K562 (cell line): ENCODE measurements around the gene LRRC49. TPM values are rescaled to one million over a fixed set of nuclear protein-coding genes. Genes with fewer than 3 reads are reported as not detected.

Experiments used
- ATAC-seq: fragments of 200-7000 bp; cut with Tn5 transposase; 3 replicates; pipeline ENCODE4 v1.9.1; 2020; ENCODE audit warnings: moderate library complexity
- BruUV-seq: library from RNA; stranded (reverse); fragments of 400-500 nt; replicated peaks from 2 replicates; lab custom pipeline; 2021; lab: Mats Ljungman, UMichigan
- CTCF ChIA-PET: fragments of 300-600 bp; formaldehyde crosslinking; extraction: SDS; loops from one replicate; lab custom pipeline; 2021; ENCODE audit warnings: low intra/inter-chr PET ratio; lab: Yijun Ruan, JAX
- POLR2A ChIA-PET: fragments of 300-600, 350-650 bp; sonication (Branson Sonifier 250); formaldehyde crosslinking; extraction: SDS; loops from one replicate; lab custom pipeline; 2021; ENCODE audit warnings: antibody characterized with exemption, inconsistent platforms; lab: Yijun Ruan, JAX
- DNase-seq, 4 experiments: peaks; one replicate each; pipeline versions ENCODE4 v3.0.0 to v3.0.0-alpha.2; 2011 to 2018; ENCODE audit warnings: low spot score in 3 of 4, mixed read lengths in 3 of 4; ENCODE audit errors: extremely low read depth in 1 of 4
- FAIRE-seq: peaks from 2 replicates; lab custom pipeline; 2011; peaks lifted over from hg19 to GRCh38; lab: Jason Lieb, UNC
- H2AFZ ChIP-seq: 2 replicates; pipeline ENCODE4 v1.6.0; 2011; ENCODE audit warnings: low read depth, low read length, control low read depth, inconsistent platforms
- H3K27ac ChIP-seq: fragments of 200-600 bp; 3 replicates; pipeline ENCODE4 v1.8.0; 2011; ENCODE audit warnings: low read depth, mild to moderate bottlenecking, control low read depth, inconsistent platforms, low read length, moderate library complexity, mixed read lengths; ENCODE audit errors: extremely low read depth
- H3K27me3 ChIP-seq, 2 experiments: fragments of 300-600 bp in 1 of 2; 2 replicates in 1 of 2; 3 replicates in 1 of 2; pipeline versions ENCODE4 v1.6.0 to v1.8.0; 2011; ENCODE audit warnings: inconsistent platforms in 2 of 2, low read length in 2 of 2, mild to moderate bottlenecking in 1 of 2, mixed read lengths in 1 of 2, moderate library complexity in 1 of 2; ENCODE audit not compliant: control insufficient read depth in 2 of 2, insufficient read depth in 2 of 2
- H3K36me3 ChIP-seq: fragments of 300-600 bp; 3 replicates; pipeline ENCODE4 v1.8.0; 2011; ENCODE audit warnings: mild to moderate bottlenecking, low read length, inconsistent platforms; ENCODE audit not compliant: control insufficient read depth, insufficient read depth
- H3K4me1 ChIP-seq, 2 experiments: fragments of 200-600 bp in 1 of 2; replicated peaks in 1 of 2; 2 replicates in 1 of 2; 3 replicates in 1 of 2; pipeline versions ENCODE4 v1.5.1 to v1.8.0; 2011; ENCODE audit warnings: inconsistent platforms in 2 of 2, low read length in 2 of 2, mild to moderate bottlenecking in 1 of 2, mixed read lengths in 1 of 2, moderate library complexity in 1 of 2; ENCODE audit not compliant: control insufficient read depth in 2 of 2, insufficient read depth in 2 of 2
- H3K4me2 ChIP-seq: 2 replicates; pipeline ENCODE4 v1.6.1; 2011; ENCODE audit warnings: low read length, control low read depth, inconsistent platforms, mixed read lengths; ENCODE audit not compliant: insufficient read depth
- H3K4me3 ChIP-seq: fragments of 200-600 bp; sonication (generic), shearing (Covaris generic); 2 replicates; pipeline ENCODE4 v1.5.1; 2016; ENCODE audit warnings: control low read depth, inconsistent platforms
- H3K79me2 ChIP-seq: fragments of 200-600 bp; 3 replicates; pipeline ENCODE4 v1.8.0; 2011; ENCODE audit warnings: low read length, inconsistent platforms; ENCODE audit not compliant: control insufficient read depth, insufficient read depth
- H3K9ac ChIP-seq, 2 experiments: 2 replicates each; pipeline versions ENCODE4 v1.6.0 to v1.6.1; 2011; ENCODE audit warnings: low read depth in 2 of 2, low read length in 2 of 2, control low read depth in 1 of 2, inconsistent platforms in 1 of 2, mild to moderate bottlenecking in 1 of 2, mixed read lengths in 1 of 2; ENCODE audit not compliant: insufficient read depth in 1 of 2
- H3K9me1 ChIP-seq: one replicate; pipeline ENCODE4 v1.6.0; 2011; ENCODE audit warnings: inconsistent platforms, mild to moderate bottlenecking, low read length, moderate library complexity; ENCODE audit not compliant: control insufficient read depth, insufficient read depth
- H3K9me3 ChIP-seq: replicated peaks from 2 replicates; pipeline ENCODE4 v1.5.1; 2011; ENCODE audit warnings: low read depth, low read length, inconsistent platforms; ENCODE audit not compliant: control insufficient read depth, insufficient read depth
- H4K20me1 ChIP-seq: replicated peaks from 2 replicates; pipeline ENCODE4 v1.6.1; 2011; ENCODE audit warnings: low read length, inconsistent platforms, mixed read lengths; ENCODE audit not compliant: control insufficient read depth, insufficient read depth
- CTCFL ChIP-seq: IDR thresholded peaks from 2 replicates; pipeline ENCODE4 v1.6.1; 2011; ENCODE audit warnings: borderline replicate concordance, low read depth, mild to moderate bottlenecking, moderate library complexity, low read length; ENCODE audit not compliant: insufficient read depth, poor library complexity, severe bottlenecking
- GTF2B ChIP-seq: IDR thresholded peaks from 2 replicates; pipeline ENCODE4 v1.6.1; 2011; ENCODE audit not compliant: insufficient read length; ENCODE audit errors: extremely low read depth
- KLF6 ChIP-seq: fragments of 250-450 bp; sonication (Bioruptor Pico); IDR thresholded peaks from 2 replicates; pipeline ENCODE4 v1.4.0; 2020; ENCODE audit warnings: mild to moderate bottlenecking, moderate library complexity, borderline replicate concordance
- NEUROD1 ChIP-seq: fragments of 150-350 bp; IDR thresholded peaks from 2 replicates; pipeline ENCODE4 v1.6.1; 2014; ENCODE audit warnings: borderline replicate concordance, low read length, low read depth; ENCODE audit not compliant: partially characterized antibody
- NFXL1 ChIP-seq: fragments of 450-650 bp; formaldehyde crosslinking; IDR thresholded peaks from 2 replicates; pipeline ENCODE4 v1.4.0; 2021; ENCODE audit warnings: mild to moderate bottlenecking
- NR2C2 ChIP-seq, 2 experiments: fragments of 200-800 bp in 1 of 2; sonication (Bioruptor generic) in 1 of 2; sonication (generic) in 1 of 2; formaldehyde crosslinking in 1 of 2; IDR thresholded peaks; 2 replicates each; pipeline versions ENCODE4 v1.6.1 to v1.8.0; 2016 to 2022; ENCODE audit warnings: mild to moderate bottlenecking in 1 of 2, missing compliant biosample characterization in 1 of 2, missing genetic modification characterization in 1 of 2, missing genetic modification reagents in 1 of 2
- RFX7 ChIP-seq: fragments of 250-450 bp; sonication (Bioruptor Pico); IDR thresholded peaks from 2 replicates; pipeline ENCODE4 v1.5.1; 2021; ENCODE audit warnings: mild to moderate bottlenecking
- SAFB ChIP-seq: fragments of 200-400 bp; formaldehyde crosslinking; IDR thresholded peaks from 2 replicates; pipeline ENCODE4 v1.6.1; 2017; ENCODE audit warnings: low read depth, low read length, borderline replicate concordance
- SAP30 ChIP-seq: fragments of 200-600 bp; sonication (generic); IDR thresholded peaks from 2 replicates; pipeline ENCODE4 v1.6.1; 2012; ENCODE audit warnings: borderline replicate concordance, low read depth, mild to moderate bottlenecking, moderate library complexity, low read length, control low read depth, inconsistent platforms; ENCODE audit not compliant: insufficient read depth, poor library complexity, severe bottlenecking
- SMAD2 ChIP-seq: fragments of 150-350 bp; IDR thresholded peaks from 2 replicates; pipeline ENCODE4 v1.6.1; 2014; ENCODE audit warnings: low read depth, mild to moderate bottlenecking, low read length
- ZBED1 ChIP-seq: IDR thresholded peaks from 2 replicates; pipeline ENCODE4 v1.6.1; 2014
- WGBS: fragments of 100-300 bp; shearing (Covaris generic); methylation state at CpG from one replicate; pipeline ENCODE4 v1.1.6; 2016; ENCODE audit warnings: low coverage, mixed read lengths; ENCODE audit not compliant: insufficient coverage; ENCODE audit errors: missing lambda C conversion rate; 5-methylcytosine and 5-hydroxymethylcytosine counted together
- in situ Hi-C: fragments of 300-500 bp; cut with MboI; formaldehyde crosslinking; loops from 4 replicates; pipeline ENCODE4 v1.15.0; 2018; ENCODE audit warnings: inconsistent platforms, mixed read lengths
- intact Hi-C: fragments of 100-400 bp; cut with micrococcal nuclease; formaldehyde crosslinking; loops from 2 replicates; pipeline ENCODE4 v1.14.2; 2022
- polyA plus RNA-seq, 8 experiments: library from polyadenylated mRNA; depleted of rRNA in 4 of 8; stranded (reverse) in 5 of 8; unstranded in 3 of 8; fragments of >200 nt; fragmentation: Nextera tagmentation in 2 of 8; fragmentation: Illumina TruSeq in 1 of 8; extraction: Ambion mirVana in 2 of 8; extraction: Trizol in 1 of 8; gene quantifications; 2 replicates each; pipeline versions ENCODE4 v1.2.1 to v1.2.3, GENCODE V29; 2011 to 2014; ENCODE audit warnings: inconsistent platforms in 1 of 8, missing spikeins in 1 of 8
- total RNA-seq, 7 experiments: library from RNA; depleted of rRNA in 6 of 7; stranded (reverse); fragments of >200 nt in 6 of 7; fragmentation: Illumina TruSeq in 2 of 7; extraction: Trizol in 2 of 7; gene quantifications; 2 replicates each; pipeline versions ENCODE4 v1.2.1 to v1.2.3, GENCODE V29; 2011 to 2021; ENCODE audit warnings: low replicate concordance in 1 of 7
- TF ChIP-seq, protein P1 (sequence below): IDR thresholded peaks from 2 replicates; pipeline ENCODE4 v1.6.1; 2016; ENCODE audit warnings: missing genetic modification characterization, missing compliant biosample characterization
- TF ChIP-seq, protein P2 (sequence below): fragments of 450-650 bp; IDR thresholded peaks from 2 replicates; pipeline ENCODE4 v1.6.1; 2016; ENCODE audit warnings: borderline replicate concordance

The LRRC49 gene
- total and polyA plus RNA-seq, 9 of the 15 experiments (the other 6 are each of a cell fraction or from before 2014, with no cell fraction given), result 0.32 TPM; not detected in 8

DNA sequence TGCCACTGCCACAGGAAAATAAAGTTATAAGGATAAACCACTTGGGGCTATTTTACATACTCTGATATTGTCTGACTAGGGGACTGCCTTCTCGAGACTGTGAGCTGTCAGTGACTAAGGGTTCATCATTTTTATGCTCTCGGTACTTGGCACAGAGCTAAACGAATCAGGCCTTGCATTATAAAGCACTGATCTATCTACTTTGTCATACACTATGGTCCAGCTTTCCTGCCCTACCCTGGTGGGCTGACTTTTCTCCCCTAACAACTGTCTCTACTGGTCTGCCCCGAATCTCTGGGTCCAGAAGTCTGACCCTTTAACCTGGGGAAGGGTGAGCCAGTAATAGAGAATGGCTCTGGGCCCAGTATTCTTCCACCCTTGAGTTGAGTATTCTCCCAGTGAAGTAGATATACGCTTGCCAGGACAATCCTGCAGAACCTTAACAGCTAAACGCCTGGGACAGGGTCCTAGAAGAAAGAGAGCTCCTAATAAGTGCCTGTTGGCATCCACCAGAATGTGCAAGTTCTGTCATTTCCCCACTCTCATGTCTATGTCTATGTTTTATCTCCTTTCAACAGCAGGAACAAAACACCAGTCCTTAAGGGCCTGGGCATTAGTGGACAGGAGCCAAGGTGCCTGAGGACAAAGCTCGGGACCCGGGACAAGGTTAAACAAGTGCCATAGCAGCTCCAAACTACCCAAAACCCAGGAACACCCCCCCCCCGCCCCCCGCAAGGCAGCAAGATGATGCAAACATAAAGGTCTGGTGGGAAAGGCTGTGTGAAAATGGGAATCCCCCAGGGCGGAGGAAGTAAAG is 39.9 kb upstream of the LRRC49 start:
- ChIA-PET CTCF (no interaction called here), POLR2A (no interaction called here)
- H3K9me1 ChIP-seq, result no peaks in the 10 kb centered on the region
- H3K4me2 ChIP-seq, result no peak overlapping the region
- H3K4me3 ChIP-seq, result no peak overlapping the region
- BruUV-seq, result no TSS peak
- no peak overlapping the region for H3K27ac ChIP-seq
- no peaks in the 10 kb centered on the region; a peak in 1 of 5 replicates for H3K4me1 ChIP-seq
- no peaks in the 10 kb centered on the region for H3K9me3 ChIP-seq
- H4K20me1 ChIP-seq, result no peaks in the 10 kb centered on the region
- H3K36me3 ChIP-seq, result no peaks in the 10 kb centered on the region
- no peak overlapping the region for H2AFZ ChIP-seq
- ATAC-seq (no peak), FAIRE-seq (no peak), DNase-seq (no peak)
- WGBS, result 2% methylated on average over 11 of the region's 11 CpGs
- peaks cover 2 to 8% of the 10 kb centered on the region in 2 experiments; a peak in 3 of 5 replicates for H3K27me3 ChIP-seq
- no peaks in the 10 kb centered on the region for H3K79me2 ChIP-seq
- in situ Hi-C loops (no loop called here), intact Hi-C loops (no loop called here)
- no peak overlapping the region for H3K9ac ChIP-seq
- no peak for TF ChIP-seq GTF2B
- TF ChIP-seq NR2C2 (CRISPR knock-in tag; IDR thresholded peaks at IDR 0.05), result no peak
- TF ChIP-seq NR2C2 (tag; IDR thresholded peaks at IDR 0.05), result no peak
- TF ChIP-seq, protein P1, sequence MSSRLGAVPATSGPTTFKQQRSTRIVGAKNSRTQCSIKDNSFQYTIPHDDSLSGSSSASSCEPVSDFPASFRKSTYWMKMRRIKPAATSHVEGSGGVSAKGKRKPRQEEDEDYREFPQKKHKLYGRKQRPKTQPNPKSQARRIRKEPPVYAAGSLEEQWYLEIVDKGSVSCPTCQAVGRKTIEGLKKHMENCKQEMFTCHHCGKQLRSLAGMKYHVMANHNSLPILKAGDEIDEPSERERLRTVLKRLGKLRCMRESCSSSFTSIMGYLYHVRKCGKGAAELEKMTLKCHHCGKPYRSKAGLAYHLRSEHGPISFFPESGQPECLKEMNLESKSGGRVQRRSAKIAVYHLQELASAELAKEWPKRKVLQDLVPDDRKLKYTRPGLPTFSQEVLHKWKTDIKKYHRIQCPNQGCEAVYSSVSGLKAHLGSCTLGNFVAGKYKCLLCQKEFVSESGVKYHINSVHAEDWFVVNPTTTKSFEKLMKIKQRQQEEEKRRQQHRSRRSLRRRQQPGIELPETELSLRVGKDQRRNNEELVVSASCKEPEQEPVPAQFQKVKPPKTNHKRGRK, result no peak
- TF ChIP-seq ZBED1, result no peak
- no peak for TF ChIP-seq NEUROD1
- TF ChIP-seq SAP30, result no peak
- TF ChIP-seq CTCFL, result no peak
- TF ChIP-seq KLF6 (CRISPR knock-in tag), result no peak
- TF ChIP-seq RFX7 (CRISPR knock-in tag), result no peak
- no peak for TF ChIP-seq NFXL1 (CRISPR knock-in tag)
- no peak for TF ChIP-seq SAFB
- TF ChIP-seq SMAD2, result no peak
- TF ChIP-seq, protein P2, sequence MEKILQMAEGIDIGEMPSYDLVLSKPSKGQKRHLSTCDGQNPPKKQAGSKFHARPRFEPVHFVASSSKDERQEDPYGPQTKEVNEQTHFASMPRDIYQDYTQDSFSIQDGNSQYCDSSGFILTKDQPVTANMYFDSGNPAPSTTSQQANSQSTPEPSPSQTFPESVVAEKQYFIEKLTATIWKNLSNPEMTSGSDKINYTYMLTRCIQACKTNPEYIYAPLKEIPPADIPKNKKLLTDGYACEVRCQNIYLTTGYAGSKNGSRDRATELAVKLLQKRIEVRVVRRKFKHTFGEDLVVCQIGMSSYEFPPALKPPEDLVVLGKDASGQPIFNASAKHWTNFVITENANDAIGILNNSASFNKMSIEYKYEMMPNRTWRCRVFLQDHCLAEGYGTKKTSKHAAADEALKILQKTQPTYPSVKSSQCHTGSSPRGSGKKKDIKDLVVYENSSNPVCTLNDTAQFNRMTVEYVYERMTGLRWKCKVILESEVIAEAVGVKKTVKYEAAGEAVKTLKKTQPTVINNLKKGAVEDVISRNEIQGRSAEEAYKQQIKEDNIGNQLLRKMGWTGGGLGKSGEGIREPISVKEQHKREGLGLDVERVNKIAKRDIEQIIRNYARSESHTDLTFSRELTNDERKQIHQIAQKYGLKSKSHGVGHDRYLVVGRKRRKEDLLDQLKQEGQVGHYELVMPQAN, result no peak
